Measurements from ENCODE around the gene RAET1L. TPM values are rescaled to one million over a fixed set of nuclear protein-coding genes. Genes with fewer than 3 reads are reported as not detected.

Gene RAET1L
- total and polyA plus RNA-seq, 10 of the 15 experiments (the other 5 are each of a cell fraction or from before 2014, with no cell fraction given): not detected

- TF ChIP-seq, protein P1, sequence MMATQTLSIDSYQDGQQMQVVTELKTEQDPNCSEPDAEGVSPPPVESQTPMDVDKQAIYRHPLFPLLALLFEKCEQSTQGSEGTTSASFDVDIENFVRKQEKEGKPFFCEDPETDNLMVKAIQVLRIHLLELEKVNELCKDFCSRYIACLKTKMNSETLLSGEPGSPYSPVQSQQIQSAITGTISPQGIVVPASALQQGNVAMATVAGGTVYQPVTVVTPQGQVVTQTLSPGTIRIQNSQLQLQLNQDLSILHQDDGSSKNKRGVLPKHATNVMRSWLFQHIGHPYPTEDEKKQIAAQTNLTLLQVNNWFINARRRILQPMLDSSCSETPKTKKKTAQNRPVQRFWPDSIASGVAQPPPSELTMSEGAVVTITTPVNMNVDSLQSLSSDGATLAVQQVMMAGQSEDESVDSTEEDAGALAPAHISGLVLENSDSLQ (IDR thresholded peaks at IDR 0.05): peak; percentile 15; the same call in 1 of the 2 replicates
- TF ChIP-seq BRCA1 (IDR thresholded peaks at IDR 0.05; ENCODE audit: low read depth, low read length) (no peak), ZBTB40 (IDR thresholded peaks at IDR 0.05; ENCODE audit: borderline replicate concordance) (0 out of 2 replicates have a peak, but pooled peaks have one; percentile 21), PAX5 (IDR thresholded peaks at IDR 0.05; ENCODE audit: borderline replicate concordance, low read depth, low read length) (peak; percentile 27; the same call in 1 of the 2 replicates)
These were observed 20.3 kb downstream of the RAET1L start (continued) for GRCh38 chr6:150004783-150005717.
